ENCODE results near the gene FANCM. TPM values are rescaled to one million over a fixed set of nuclear protein-coding genes. Genes with fewer than 3 reads are reported as not detected.
"Not testable (repeated sequence)": the region's sequence is repeated elsewhere in the genome, so short reads cannot be mapped to it uniquely, and the experiment has no call there.

Gene FANCM
- total RNA-seq, 1 donor from 2014 or later: 4.4 TPM

- no peaks in the 10 kb centered on the region for H3K9me3 Mint-ChIP-seq (ENCODE audit: unreplicated experiment)
- H3K27ac Mint-ChIP-seq (ENCODE audit: unreplicated experiment): no peak overlapping the region
- no peaks in the 10 kb centered on the region for H3K27me3 Mint-ChIP-seq (ENCODE audit: unreplicated experiment)
- no peak for TF ChIP-seq CTCF (IDR thresholded peaks at IDR 0.05)
- peaks cover 20% of the 10 kb centered on the region for H3K4me1 Mint-ChIP-seq (ENCODE audit: unreplicated experiment)
- H3K4me3 Mint-ChIP-seq (ENCODE audit: unreplicated experiment): no peak overlapping the region
- no peaks in the 10 kb centered on the region for H3K36me3 Mint-ChIP-seq (ENCODE audit: unreplicated experiment)
- DNase-seq (ENCODE audit: extremely low spot score, unreplicated experiment): no peak
Observed at GRCh38 chr14:45140661-45141187, 5.0 kb downstream of the FANCM start.

- H3K9me3 Mint-ChIP-seq (ENCODE audit: unreplicated experiment); H3K27me3 Mint-ChIP-seq (ENCODE audit: unreplicated experiment): not testable (repeated sequence)
- H3K4me1 Mint-ChIP-seq (ENCODE audit: unreplicated experiment): peaks cover 13% of the 10 kb centered on the region
Observed at GRCh38 chr14:45142083-45142482, 6.4 kb downstream of the FANCM start.

GRCh38 chr14:45144658-45145057 lies 8.9 kb downstream of the FANCM start:
- Mint-ChIP-seq H3K4me3 (ENCODE audit: unreplicated experiment) (no peak overlapping the region), H3K36me3 (ENCODE audit: unreplicated experiment) (peaks cover 4% of the 10 kb centered on the region), H3K27ac (ENCODE audit: unreplicated experiment) (no peak overlapping the region), H3K27me3 (ENCODE audit: unreplicated experiment) (no peaks in the 10 kb centered on the region), H3K9me3 (ENCODE audit: unreplicated experiment) (no peaks in the 10 kb centered on the region), H3K4me1 (ENCODE audit: unreplicated experiment) (no peaks in the 10 kb centered on the region)
- no peak for TF ChIP-seq CTCF (IDR thresholded peaks at IDR 0.05)
- no peak for DNase-seq (ENCODE audit: extremely low spot score, unreplicated experiment)

More at GRCh38 chr14:45142083-45142482, 6.4 kb downstream of the FANCM start:
- not testable (repeated sequence) for H3K4me3 Mint-ChIP-seq (ENCODE audit: unreplicated experiment); H3K36me3 Mint-ChIP-seq (ENCODE audit: unreplicated experiment); DNase-seq (ENCODE audit: extremely low spot score, unreplicated experiment); H3K27ac Mint-ChIP-seq (ENCODE audit: unreplicated experiment)

- Mint-ChIP-seq H3K4me3 (ENCODE audit: unreplicated experiment) (no peak overlapping the region), H3K36me3 (ENCODE audit: unreplicated experiment) (peaks cover 4% of the 10 kb centered on the region), H3K9me3 (ENCODE audit: unreplicated experiment) (no peaks in the 10 kb centered on the region), H3K27ac (ENCODE audit: unreplicated experiment) (no peak overlapping the region), H3K4me1 (ENCODE audit: unreplicated experiment) (no peaks in the 10 kb centered on the region), H3K27me3 (ENCODE audit: unreplicated experiment) (no peaks in the 10 kb centered on the region)
- DNase-seq (ENCODE audit: extremely low spot score, unreplicated experiment): no peak
- no peak for TF ChIP-seq CTCF (IDR thresholded peaks at IDR 0.05)
Observed at GRCh38 chr14:45145214-45145613, 9.5 kb downstream of the FANCM start.

- H3K36me3 Mint-ChIP-seq (ENCODE audit: unreplicated experiment): peaks cover 4% of the 10 kb centered on the region
Observed at GRCh38 chr14:45149602-45150001, 13.9 kb downstream of the FANCM start.

More at GRCh38 chr14:45149602-45150001, 13.9 kb downstream of the FANCM start:
- no peak for TF ChIP-seq CTCF (IDR thresholded peaks at IDR 0.05)
- H3K4me3 Mint-ChIP-seq (ENCODE audit: unreplicated experiment): no peak overlapping the region
- no peaks in the 10 kb centered on the region for H3K27me3 Mint-ChIP-seq (ENCODE audit: unreplicated experiment)
- H3K27ac Mint-ChIP-seq (ENCODE audit: unreplicated experiment): no peak overlapping the region
- no peaks in the 10 kb centered on the region for H3K9me3 Mint-ChIP-seq (ENCODE audit: unreplicated experiment)
- no peaks in the 10 kb centered on the region for H3K4me1 Mint-ChIP-seq (ENCODE audit: unreplicated experiment)
- no peak for DNase-seq (ENCODE audit: extremely low spot score, unreplicated experiment)
